ENCODE measurements around the gene MYH9. TPM values are rescaled to one million over a fixed set of nuclear protein-coding genes. Genes with fewer than 3 reads are reported as not detected.

Gene MYH9
- total and polyA plus RNA-seq, 7 experiments from 2014 or later: 95.5 to 900 (median 661) TPM

- Histone ChIP-seq H3K9me3 (ENCODE audit: control insufficient read depth in 2 of 3, low read length in 3 of 3) (no peaks in the 10 kb centered on the region), H3K4me1 (ENCODE audit: control insufficient read depth in 2 of 2, insufficient read depth in 2 of 2, low read length in 2 of 2) (peaks cover 47 to 48% of the 10 kb centered on the region in 2 donors), H3K27ac (ENCODE audit: low read depth, low read length) (peak overlapping the region; percentile 67), H3K36me3 (ENCODE audit: control insufficient read depth in 2 of 3, insufficient read depth in 3 of 3, low read length in 3 of 3) (no peaks in the 10 kb centered on the region), H3K27me3 (ENCODE audit: control insufficient read depth in 2 of 2, insufficient read depth in 2 of 2, low read length in 2 of 2) (no peaks in the 10 kb centered on the region), H3K4me3 (ENCODE audit: low read length) (no peak overlapping the region)
- no peaks in the 10 kb centered on the region for H3K36me3 Mint-ChIP-seq
- no peaks in the 10 kb centered on the region for H3K27me3 Mint-ChIP-seq
- ATAC-seq (no peak), DNase-seq (no peak)
- H3K9me3 Mint-ChIP-seq: no peaks in the 10 kb centered on the region
- H3K4me1 Mint-ChIP-seq: peaks cover 28 to 70% (median 57%) of the 10 kb centered on the region in 7 donors
- H3K4me3 Mint-ChIP-seq: peak overlapping the region in 2 of 10 donors; percentile 72 to 73
- CTCF ChIA-PET: interaction anchor here (0.7 to 2.9 kb wide), 5 partner anchors 22 to 105 kb away, joined by 3 to 13 read pairs (median 3); no protein-coding TSS in a partner anchor
- POLR2A ChIA-PET: interaction anchor here (0.6 to 2.4 kb wide), 6 partner anchors 17 to 64 kb away, joined by 3 to 17 read pairs (median 5); partner anchors contain the start of gene MYH9
- peak overlapping the region in 5 of 9 donors; percentile 91 to 96 (median 92) for H3K27ac Mint-ChIP-seq
- intact Hi-C loops (cut with micrococcal nuclease): no loop called here
Observed at GRCh38 chr22:36406721-36407120, 19.0 kb upstream of the MYH9 start.

GRCh38 chr22:36405671-36406538 lies 18.1 kb upstream of the MYH9 start:
- peaks cover 28 to 65% (median 53%) of the 10 kb centered on the region in 7 donors for H3K4me1 Mint-ChIP-seq
- intact Hi-C loops (cut with micrococcal nuclease): loop anchor here in 1 of 2 donors (1.0 kb wide), 4 partner anchors 18 to 64 kb away; no protein-coding TSS in a partner anchor
- POLR2A ChIA-PET: interaction anchor here (0.6 to 2.8 kb wide), 13 partner anchors 11 to 1793 kb away, joined by 3 to 18 read pairs (median 6); partner anchors contain the start of gene MYH9
- no peaks in the 10 kb centered on the region for H3K27me3 ChIP-seq (ENCODE audit: control insufficient read depth in 2 of 2, insufficient read depth in 2 of 2, low read length in 2 of 2)
- H3K27ac ChIP-seq (ENCODE audit: low read depth, low read length): peak overlapping the region; percentile 67
- DNase-seq (peak in 7 of 9 donors; percentile 17 to 51 (median 46)), ATAC-seq (peak; percentile 70)
- H3K4me3 ChIP-seq (ENCODE audit: low read length): no peak overlapping the region
- H3K27ac Mint-ChIP-seq: peak overlapping the region; percentile 89 to 96 (median 92)
- H3K36me3 ChIP-seq (ENCODE audit: control insufficient read depth in 2 of 3, insufficient read depth in 3 of 3, low read length in 3 of 3): no peaks in the 10 kb centered on the region
- H3K36me3 Mint-ChIP-seq: no peaks in the 10 kb centered on the region
- no peaks in the 10 kb centered on the region for H3K27me3 Mint-ChIP-seq
- H3K9me3 ChIP-seq (ENCODE audit: control insufficient read depth in 2 of 3, low read length in 3 of 3): no peaks in the 10 kb centered on the region
- CTCF ChIA-PET: interaction anchor here (0.7 to 2.9 kb wide), 6 partner anchors 28 to 105 kb away, joined by 3 to 13 read pairs (median 4); no protein-coding TSS in a partner anchor
- H3K4me1 ChIP-seq (ENCODE audit: control insufficient read depth in 2 of 2, insufficient read depth in 2 of 2, low read length in 2 of 2): peaks cover 43 to 44% of the 10 kb centered on the region in 2 donors
- no peaks in the 10 kb centered on the region for H3K9me3 Mint-ChIP-seq
- H3K4me3 Mint-ChIP-seq: peak overlapping the region; percentile 57 to 77 (median 70)

- H3K27me3 Mint-ChIP-seq: no peaks in the 10 kb centered on the region
- no peaks in the 10 kb centered on the region for H3K27me3 ChIP-seq (ENCODE audit: control insufficient read depth in 2 of 2, insufficient read depth in 2 of 2, low read length in 2 of 2)
- no peak overlapping the region for H3K4me3 ChIP-seq (ENCODE audit: low read length)
- H3K4me1 Mint-ChIP-seq: peaks cover 28 to 58% (median 46%) of the 10 kb centered on the region in 7 donors
- no peaks in the 10 kb centered on the region for H3K36me3 ChIP-seq (ENCODE audit: control insufficient read depth in 2 of 3, insufficient read depth in 3 of 3, low read length in 3 of 3)
- peak overlapping the region; percentile 57 to 77 (median 70) for H3K4me3 Mint-ChIP-seq
- peak overlapping the region; percentile 89 to 96 (median 92) for H3K27ac Mint-ChIP-seq
- H3K27ac ChIP-seq (ENCODE audit: low read depth, low read length): peak overlapping the region; percentile 67
- DNase-seq (peak in 4 of 9 donors; percentile 17 to 46 (median 36)), ATAC-seq (peak; percentile 56)
- ChIA-PET CTCF (interaction anchor here (0.9 to 2.9 kb wide), 4 partner anchors 28 to 104 kb away, joined by 3 to 13 read pairs (median 4); no protein-coding TSS in a partner anchor), POLR2A (interaction anchor here (0.7 to 2.8 kb wide), 14 partner anchors 12 to 78 kb away, joined by 3 to 18 read pairs (median 6); partner anchors contain the start of gene MYH9)
- peaks cover 36 to 38% of the 10 kb centered on the region in 2 donors for H3K4me1 ChIP-seq (ENCODE audit: control insufficient read depth in 2 of 2, insufficient read depth in 2 of 2, low read length in 2 of 2)
- H3K9me3 ChIP-seq (ENCODE audit: control insufficient read depth in 2 of 3, low read length in 3 of 3): no peaks in the 10 kb centered on the region
- no peaks in the 10 kb centered on the region for H3K9me3 Mint-ChIP-seq
- intact Hi-C loops (cut with micrococcal nuclease): loop anchor here in 1 of 2 donors (1.0 kb wide), 4 partner anchors 17 to 65 kb away; no protein-coding TSS in a partner anchor
- no peaks in the 10 kb centered on the region for H3K36me3 Mint-ChIP-seq
Observed at GRCh38 chr22:36405221-36405661, 17.5 kb upstream of the MYH9 start.

GRCh38 chr22:36404446-36404845 lies 16.7 kb upstream of the MYH9 start:
- no peaks in the 10 kb centered on the region for H3K27me3 Mint-ChIP-seq
- peak overlapping the region; percentile 89 to 96 (median 92) for H3K27ac Mint-ChIP-seq
- peaks cover 31 to 53% (median 42%) of the 10 kb centered on the region in 7 donors for H3K4me1 Mint-ChIP-seq
- H3K9me3 Mint-ChIP-seq: no peaks in the 10 kb centered on the region
- Histone ChIP-seq H3K4me1 (ENCODE audit: control insufficient read depth in 2 of 2, insufficient read depth in 2 of 2, low read length in 2 of 2) (peaks cover 36 to 40% of the 10 kb centered on the region in 2 donors), H3K36me3 (ENCODE audit: control insufficient read depth in 2 of 3, insufficient read depth in 3 of 3, low read length in 3 of 3) (no peaks in the 10 kb centered on the region), H3K27ac (ENCODE audit: low read depth, low read length) (peak overlapping the region; percentile 47), H3K4me3 (ENCODE audit: low read length) (no peak overlapping the region), H3K27me3 (ENCODE audit: control insufficient read depth in 2 of 2, insufficient read depth in 2 of 2, low read length in 2 of 2) (no peaks in the 10 kb centered on the region), H3K9me3 (ENCODE audit: control insufficient read depth in 2 of 3, low read length in 3 of 3) (no peaks in the 10 kb centered on the region)
- DNase-seq (no peak), ATAC-seq (no peak)
- ChIA-PET POLR2A (interaction anchor here (0.8 to 2.8 kb wide), 12 partner anchors 11 to 72 kb away, joined by 3 to 18 read pairs (median 6); partner anchors contain the start of gene MYH9), CTCF (interaction anchor here (0.8 to 2.9 kb wide), 3 partner anchors 64 to 103 kb away, joined by 3 to 13 read pairs (median 4); no protein-coding TSS in a partner anchor)
- intact Hi-C loops (cut with micrococcal nuclease): no loop called here
- no peaks in the 10 kb centered on the region for H3K36me3 Mint-ChIP-seq
- H3K4me3 Mint-ChIP-seq: peak overlapping the region in 4 of 10 donors; percentile 35 to 76 (median 71)

- Mint-ChIP-seq H3K4me1 (peaks cover 21 to 32% (median 30%) of the 10 kb centered on the region in 7 donors), H3K9me3 (no peaks in the 10 kb centered on the region), H3K27me3 (no peaks in the 10 kb centered on the region), H3K27ac (peak overlapping the region in 5 of 9 donors; percentile 6 to 75 (median 25)), H3K4me3 (peak overlapping the region in 2 of 10 donors; percentile 5 to 31), H3K36me3 (peaks cover 0 to 4% (median 0%) of the 10 kb centered on the region in 5 donors)
- Histone ChIP-seq H3K4me1 (ENCODE audit: control insufficient read depth in 2 of 2, insufficient read depth in 2 of 2, low read length in 2 of 2) (peaks cover 7 to 19% of the 10 kb centered on the region in 2 donors), H3K9me3 (ENCODE audit: control insufficient read depth in 2 of 3, low read length in 3 of 3) (no peaks in the 10 kb centered on the region), H3K27me3 (ENCODE audit: control insufficient read depth in 2 of 2, insufficient read depth in 2 of 2, low read length in 2 of 2) (no peaks in the 10 kb centered on the region), H3K36me3 (ENCODE audit: control insufficient read depth in 2 of 3, insufficient read depth in 3 of 3, low read length in 3 of 3) (no peaks in the 10 kb centered on the region), H3K4me3 (ENCODE audit: low read length) (no peak overlapping the region), H3K27ac (ENCODE audit: low read depth, low read length) (no peak overlapping the region)
- intact Hi-C loops (cut with micrococcal nuclease): loop anchor here in 1 of 2 donors (1.0 kb wide), 1 partner anchor 11 kb away; no protein-coding TSS in a partner anchor
- POLR2A ChIA-PET: interaction anchor here (1.0 to 1.1 kb wide), 2 partner anchors 10 to 67 kb away, joined by 3 to 4 read pairs; no protein-coding TSS in a partner anchor
- CTCF ChIA-PET: interaction anchor here (1.5 kb wide), 1 partner anchor 97 kb away, joined by 3 read pairs; no protein-coding TSS in a partner anchor
- DNase-seq (no peak), ATAC-seq (no peak)
Observed at GRCh38 chr22:36399472-36399778, 11.7 kb upstream of the MYH9 start.
